Measurements from ENCODE around the gene HAX1. TPM values are rescaled to one million over a fixed set of nuclear protein-coding genes. Genes with fewer than 3 reads are reported as not detected.

Gene HAX1
- total and polyA plus RNA-seq, 2 of the 8 experiments (the other 6 are each of a cell fraction or from before 2014, with no cell fraction given) = 82.2 to 115 TPM

- TF ChIP-seq, protein P1, sequence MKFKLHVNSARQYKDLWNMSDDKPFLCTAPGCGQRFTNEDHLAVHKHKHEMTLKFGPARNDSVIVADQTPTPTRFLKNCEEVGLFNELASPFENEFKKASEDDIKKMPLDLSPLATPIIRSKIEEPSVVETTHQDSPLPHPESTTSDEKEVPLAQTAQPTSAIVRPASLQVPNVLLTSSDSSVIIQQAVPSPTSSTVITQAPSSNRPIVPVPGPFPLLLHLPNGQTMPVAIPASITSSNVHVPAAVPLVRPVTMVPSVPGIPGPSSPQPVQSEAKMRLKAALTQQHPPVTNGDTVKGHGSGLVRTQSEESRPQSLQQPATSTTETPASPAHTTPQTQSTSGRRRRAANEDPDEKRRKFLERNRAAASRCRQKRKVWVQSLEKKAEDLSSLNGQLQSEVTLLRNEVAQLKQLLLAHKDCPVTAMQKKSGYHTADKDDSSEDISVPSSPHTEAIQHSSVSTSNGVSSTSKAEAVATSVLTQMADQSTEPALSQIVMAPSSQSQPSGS (IDR thresholded peaks at IDR 0.05; ENCODE audit: low read length) = no peak
Measured at GRCh38 chr1:154288661-154289060, 16.2 kb downstream of the HAX1 start (continued).

All from H1 (cell line).